NCI-H146 (cell line): ENCODE measurements around the gene PARP6.

Experiments used
- DNase-seq: peaks from one replicate; lab custom pipeline; 2025; lab: John Stamatoyannopoulos, UW

The PARP6 gene

DNA sequence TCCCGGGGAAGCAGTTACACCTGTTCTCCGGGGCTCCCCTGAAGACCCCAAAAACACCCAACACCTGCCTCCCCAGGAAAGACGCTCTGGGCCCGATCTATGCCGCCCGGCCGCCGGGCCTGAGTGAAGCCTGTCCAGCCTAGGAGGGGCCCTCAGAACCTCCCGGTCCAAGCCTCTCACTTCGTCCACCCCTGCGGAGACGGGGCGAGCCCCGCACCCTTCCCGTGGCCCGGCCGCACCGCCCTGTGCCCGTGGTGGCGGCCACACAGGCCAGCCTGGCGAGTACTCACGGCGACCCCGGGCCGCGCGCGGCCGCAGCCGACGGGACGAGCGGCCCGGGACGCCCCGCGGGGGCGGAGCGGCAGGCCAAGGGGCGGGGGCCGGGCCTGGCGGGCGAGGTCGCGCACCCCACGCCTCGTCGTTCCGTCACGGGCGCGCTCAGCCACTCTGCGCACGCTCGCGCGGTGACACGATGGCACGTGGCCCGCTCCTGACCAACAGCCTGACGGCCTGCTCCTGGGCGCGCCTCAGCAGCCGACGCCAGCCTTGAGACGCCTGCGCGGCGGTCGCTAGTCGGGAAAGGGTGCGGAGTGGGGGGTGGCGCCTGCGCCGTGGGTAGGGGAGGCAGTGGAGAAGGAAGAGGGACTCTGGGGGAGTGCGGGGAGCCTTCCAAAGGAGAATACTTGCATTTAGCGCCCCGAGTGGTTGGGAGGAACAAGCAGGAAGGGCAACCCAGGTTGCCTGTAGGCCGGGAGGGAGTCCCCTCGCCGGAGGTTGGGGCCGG is at the start of gene PARP6:
PARP6 (minus strand) TSS at position 342 of the 784 bp plus-strand sequence. CDS start 5,077 bp downstream, outside the sequence.
- DNase-seq = peak; percentile 97

DNA sequence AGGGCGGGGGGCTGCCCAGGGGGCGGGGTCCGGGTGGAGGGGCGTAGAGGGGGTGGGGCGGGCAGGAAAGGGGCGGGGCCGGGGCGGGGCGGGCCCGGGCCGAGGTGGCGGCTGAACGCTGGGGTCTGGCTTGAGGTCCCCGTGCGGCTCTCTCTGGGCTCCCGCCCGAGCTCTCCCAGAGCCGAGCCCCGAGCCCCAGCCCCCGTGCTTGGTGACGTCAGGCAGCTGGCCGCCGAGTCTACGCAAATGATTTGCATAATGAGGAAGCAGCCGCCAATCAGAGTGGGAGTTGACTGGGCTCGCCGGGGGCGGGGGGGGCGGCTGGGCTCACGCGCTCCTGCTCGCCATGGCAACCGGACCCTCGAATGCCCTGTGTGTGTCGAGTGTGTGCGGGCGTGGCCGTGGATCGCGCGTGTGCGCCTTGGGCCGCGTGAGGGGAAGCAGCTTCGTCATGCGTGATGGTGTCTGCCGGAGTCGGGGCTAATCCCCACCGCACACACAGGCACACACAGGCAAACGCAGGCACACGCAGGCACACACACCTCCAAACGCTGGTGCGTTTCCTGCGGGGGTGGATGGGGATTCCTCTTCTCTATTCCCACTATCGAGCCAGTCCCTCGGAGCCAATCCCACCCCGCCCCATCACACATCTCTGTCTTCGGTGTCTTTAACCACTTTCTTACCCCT is 47.8 kb upstream of the PARP6 start, which contains the start of gene CELF6:
CELF6 (minus strand) TSS at position 173 of the 687 bp plus-strand sequence. CDS start 283 bp downstream, outside the sequence.
- DNase-seq = peak; percentile 91

DNA sequence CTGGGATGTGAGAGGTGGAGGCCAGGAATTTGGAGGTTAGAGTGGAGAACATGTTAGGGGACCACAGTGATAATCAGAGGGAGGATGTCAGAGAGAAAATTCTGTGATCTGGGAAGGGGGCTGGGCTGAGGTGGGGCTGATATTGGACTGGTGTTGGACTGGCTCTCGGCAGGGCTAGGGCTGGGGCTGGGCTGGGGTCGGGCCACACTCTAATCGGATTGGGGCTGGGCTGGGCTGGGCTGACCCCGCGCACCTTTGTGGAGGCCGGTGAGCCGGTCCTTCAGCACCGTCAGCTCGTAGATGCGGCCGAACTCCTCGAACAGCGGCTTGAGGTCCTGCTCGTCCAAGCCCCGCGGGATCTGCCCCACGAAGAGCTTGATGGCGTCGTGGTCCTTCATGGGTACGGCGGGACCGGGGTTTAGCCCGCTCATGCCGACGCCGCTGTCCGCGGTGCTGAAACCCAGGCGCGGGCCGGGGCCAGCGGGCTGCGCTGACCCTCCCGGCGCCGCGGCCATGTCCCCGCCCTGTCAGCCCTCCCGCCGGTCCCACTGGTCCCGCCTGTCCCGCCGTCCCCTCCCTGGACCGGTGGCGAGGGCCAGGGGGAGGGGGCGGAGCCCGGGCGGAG is 47.1 kb upstream of the PARP6 start:
- no peak for DNase-seq

GRCh38 chr15:72318408-72318942 is 46.1 kb upstream of the PARP6 start:
- DNase-seq = no peak

DNA sequence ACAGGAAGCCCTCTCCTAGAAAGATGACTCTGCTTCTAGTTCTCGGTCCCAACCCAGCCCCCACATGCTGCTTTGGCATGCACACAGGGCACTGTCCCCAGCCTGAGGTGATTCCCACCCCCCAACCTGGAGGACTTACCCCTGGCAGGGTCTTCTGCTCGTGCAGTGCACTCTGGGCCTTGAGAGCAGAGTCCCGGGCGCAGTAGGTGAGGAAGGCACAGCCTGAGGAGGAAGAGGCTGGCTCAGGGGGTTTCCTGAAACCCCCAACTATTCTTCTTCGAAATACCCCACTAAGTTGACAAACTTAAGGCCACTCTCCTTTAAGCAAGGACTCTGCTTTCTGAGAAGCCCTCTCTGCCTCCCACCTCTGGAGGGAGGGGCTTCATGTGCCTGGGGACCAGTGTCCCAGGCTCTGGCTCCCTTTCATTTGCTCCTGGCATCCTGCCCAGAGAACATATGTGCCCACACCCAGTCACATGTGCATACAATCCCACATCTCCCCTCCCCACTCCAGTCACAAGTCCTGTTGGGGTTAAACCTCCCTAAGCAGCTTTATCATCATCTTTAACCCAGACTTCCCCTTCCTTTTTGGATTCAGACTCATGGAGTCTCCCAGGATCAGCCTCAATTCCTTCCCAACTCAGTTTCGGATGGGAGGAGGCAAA is 43.5 kb upstream of the PARP6 start:
- DNase-seq = peak; percentile 8

- DNase-seq = no peak
These were observed 41.5 kb upstream of the PARP6 start for GRCh38 chr15:72313881-72314280.

DNA sequence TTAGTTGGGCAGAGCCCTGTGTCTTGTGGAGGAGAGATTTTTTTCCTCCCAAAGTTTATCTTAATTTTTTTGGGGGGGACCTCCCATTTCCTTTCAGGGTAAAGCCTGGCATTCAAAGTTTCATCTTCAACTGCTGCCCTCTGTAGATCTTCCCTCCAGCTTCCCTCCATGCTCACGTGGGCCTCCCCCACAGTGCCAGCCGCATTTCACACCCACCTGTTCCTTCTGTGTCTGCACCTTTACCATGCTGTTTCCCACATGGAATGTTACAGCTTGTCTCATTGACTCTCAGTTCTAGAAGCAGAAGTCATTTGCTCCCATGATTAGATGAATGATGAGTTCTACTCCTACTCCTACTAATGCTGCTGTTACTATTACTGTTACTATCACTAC is 41.1 kb upstream of the PARP6 start:
- no peak for DNase-seq

- peak; percentile 55 for DNase-seq
These were observed 40.5 kb upstream of the PARP6 start for GRCh38 chr15:72312605-72313447.

DNA sequence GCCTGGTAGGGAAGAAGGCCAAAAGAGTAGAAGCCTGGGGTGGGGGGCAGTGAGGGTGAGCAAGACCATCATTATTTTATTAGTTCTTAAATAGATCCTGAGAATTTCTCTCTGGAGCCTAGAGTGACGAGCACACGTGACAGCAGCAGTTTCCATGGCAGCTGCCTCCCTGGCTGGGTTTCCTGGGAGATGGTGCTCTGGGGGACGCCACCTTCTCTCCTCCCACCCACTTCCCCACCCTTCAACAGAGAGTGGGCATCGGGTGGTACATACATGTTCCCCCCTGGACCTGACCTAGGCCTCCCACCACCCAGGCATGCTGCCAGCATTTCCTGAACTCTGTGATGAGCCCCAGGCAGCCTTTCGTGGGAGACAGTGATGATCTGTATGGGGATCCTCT is 34.7 kb upstream of the PARP6 start:
- no peak for DNase-seq

GRCh38 chr15:72306211-72306785 is 33.9 kb upstream of the PARP6 start:
- DNase-seq = peak; percentile 69

DNA sequence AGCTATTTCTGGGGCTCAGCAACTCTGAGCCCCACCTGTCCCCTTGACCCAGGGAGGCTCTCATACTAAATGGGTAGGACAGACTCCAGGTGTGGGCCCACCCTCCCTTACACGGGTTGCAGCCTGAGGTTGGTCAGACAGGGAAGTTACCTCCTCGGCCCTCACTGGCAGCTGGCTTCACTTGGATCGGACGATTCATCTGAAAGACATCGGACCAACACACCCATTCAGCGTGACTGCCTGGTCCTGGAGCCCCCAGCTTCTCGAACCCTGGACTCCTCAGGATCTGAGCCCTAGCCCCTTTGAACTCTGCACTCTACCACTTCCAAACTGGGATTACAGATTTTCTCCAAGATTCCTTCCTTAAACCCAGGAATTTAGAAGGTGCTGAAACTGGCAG is 32.2 kb upstream of the PARP6 start:
- DNase-seq = no peak

DNA sequence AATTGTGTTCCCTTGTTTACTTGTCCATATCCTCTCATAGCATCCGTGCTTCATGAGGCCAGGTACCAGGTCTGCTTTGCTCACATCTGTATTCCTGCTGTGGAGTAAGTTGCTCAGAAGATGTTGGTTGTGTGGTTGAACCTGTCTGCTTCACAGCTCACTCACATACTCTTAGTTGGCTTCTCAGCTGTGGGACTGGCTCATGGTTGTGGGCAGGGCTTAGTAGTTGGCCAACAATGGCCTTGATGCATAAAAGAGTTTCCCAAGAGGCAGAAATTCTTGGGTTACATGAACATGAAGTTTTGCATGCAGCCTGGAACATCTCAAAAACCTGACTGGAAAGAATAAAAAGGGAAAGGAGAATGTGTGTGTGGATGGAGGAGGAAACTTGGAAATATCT is 30.6 kb upstream of the PARP6 start:
- no peak for DNase-seq

- DNase-seq = no peak
These were observed 17.4 kb upstream of the PARP6 start for GRCh38 chr15:72289597-72290325.

DNA sequence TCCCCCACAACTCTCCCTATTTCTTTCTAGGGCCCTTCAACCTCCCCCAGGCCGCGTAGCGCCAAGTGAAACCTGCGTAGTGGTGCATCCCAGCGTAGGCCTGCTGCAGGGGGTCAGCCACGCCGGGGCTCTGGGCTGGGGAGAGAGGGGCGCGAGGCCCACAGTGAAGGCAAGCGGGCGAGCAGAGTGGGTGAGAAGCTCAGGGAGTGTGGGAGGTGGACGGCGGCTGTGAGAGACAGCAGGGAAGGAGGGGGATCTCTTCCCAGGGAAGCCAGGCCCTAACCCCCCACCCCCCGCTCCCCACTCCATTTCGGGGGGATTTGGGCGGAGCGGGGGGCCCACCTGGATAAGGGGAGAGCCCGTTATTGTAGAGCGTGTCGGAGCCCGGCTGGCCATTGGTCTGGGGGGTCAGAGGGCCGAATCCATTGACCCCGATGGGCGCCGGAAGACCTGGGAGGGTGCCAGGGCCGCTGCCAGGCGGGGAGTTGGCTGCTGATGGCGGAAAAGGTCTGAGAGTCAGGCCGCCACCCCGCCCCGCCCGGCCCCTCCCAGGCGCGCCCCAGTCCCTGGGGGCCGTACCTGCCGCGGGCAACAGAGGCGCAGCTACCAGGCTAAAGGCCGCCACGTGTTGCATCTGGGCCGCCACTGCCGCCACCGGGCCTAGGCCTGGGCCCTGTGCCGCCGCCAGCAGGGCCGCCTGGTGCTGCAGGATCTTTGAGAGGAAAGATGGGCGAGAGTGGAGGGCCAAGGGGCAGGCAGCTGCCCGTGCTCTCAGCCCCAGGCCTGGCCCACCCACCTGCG is 16.6 kb upstream of the PARP6 start:
- no peak for DNase-seq

DNA sequence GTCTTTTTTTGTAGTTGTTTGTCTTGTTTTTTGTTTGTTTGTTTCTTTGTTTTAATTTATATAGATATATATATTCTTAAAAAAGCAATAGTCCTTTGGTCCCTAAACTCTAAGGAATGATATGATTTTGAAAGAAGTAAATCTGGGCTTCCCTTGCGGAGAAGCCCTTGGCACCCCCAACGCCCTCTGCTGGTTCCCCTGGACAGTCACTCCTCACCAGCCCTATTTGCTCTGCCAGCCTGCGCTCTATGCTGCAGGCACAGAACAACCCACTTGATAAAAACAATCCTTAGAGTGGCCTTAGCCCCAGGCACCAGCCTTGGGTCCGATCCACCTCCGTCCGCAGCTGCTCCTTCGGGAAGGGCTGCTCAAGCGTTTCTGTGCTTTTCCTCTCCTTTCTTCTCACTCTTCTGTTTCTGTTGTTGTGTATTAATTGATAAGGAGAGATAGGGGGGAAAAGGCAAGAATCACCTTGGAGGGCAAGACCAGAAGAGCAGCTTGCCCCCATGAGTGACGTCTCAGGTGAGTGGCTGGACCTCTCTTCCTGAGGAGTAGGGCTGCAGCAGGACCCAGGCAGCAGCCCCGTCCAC is 13.7 kb upstream of the PARP6 start:
- peak; percentile 2 for DNase-seq

DNA sequence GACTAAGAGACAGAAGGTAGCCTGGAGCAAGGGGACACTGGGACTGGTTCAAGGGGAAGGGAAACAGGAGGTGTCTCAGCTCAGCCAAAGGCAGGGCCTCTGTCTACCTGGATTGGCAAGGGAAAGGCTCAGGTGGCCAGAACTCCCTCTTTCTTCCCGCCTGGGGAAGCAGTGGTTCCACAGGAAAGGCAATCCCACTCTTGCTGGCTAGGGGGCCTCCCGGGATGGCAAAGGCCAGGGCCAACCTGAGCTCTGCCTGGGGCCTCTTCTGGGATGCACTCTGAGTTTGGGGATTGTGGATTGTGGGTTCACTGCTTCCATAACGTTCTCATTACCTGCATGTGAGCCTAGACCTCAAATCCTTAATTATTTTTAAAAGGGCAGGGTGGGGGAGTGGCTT is 13.0 kb upstream of the PARP6 start:
- DNase-seq = no peak

DNA sequence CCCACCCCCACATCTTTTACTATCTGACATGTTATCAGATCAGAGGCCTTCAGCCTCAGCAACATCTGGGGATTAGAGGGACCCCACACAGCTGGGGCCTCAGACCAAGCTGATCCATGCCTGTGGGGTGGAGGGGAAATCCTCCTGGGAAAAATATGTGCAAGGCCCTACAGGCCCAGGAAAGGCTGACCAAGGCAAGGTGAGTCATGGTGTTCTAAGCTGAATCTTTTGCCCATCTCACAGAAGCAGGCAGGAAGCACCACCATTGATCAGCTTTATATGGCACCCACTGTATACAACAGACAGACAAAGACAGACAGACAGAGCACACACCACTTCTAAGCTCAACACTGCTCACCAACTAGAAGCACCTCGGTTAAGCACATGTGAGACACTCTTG is 12.4 kb upstream of the PARP6 start:
- no peak for DNase-seq

- DNase-seq = no peak
These were observed 9.4 kb upstream of the PARP6 start for GRCh38 chr15:72281713-72282112.

DNA sequence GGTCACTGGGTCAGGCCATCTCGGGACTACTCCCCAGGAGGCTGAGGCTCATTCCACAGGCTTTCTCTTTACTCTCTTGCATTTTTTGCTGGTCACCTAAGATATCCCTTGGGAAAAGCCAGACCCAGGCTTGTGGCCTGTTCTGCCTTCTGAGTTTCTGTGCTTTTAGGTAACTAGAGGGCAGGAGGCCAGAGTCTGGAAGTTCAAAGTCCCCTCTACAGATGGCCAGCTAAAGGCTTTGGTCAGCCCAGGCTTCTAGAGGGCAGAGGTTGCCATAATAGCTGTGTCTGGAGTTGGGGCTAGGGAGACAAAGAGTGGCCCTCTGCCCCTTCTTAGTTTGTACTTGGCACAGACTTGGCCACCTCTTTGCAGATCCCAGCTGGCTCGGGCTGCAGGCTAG is 8.4 kb upstream of the PARP6 start:
- no peak for DNase-seq
